HEK293 (cell line): Measurements from ENCODE around the gene ORC1.

ENCODE experiments used
- CTCF ChIA-PET: fragments of 350-600 bp; formaldehyde crosslinking; extraction: SDS; loops from one replicate; lab custom pipeline; 2021; ENCODE audit warnings: antibody characterized with exemption; lab: Yijun Ruan, JAX
- POLR2A ChIA-PET: fragments of 300-600 bp; formaldehyde crosslinking; extraction: SDS; loops from one replicate; lab custom pipeline; 2020; ENCODE audit warnings: antibody characterized with exemption, inconsistent platforms; lab: Yijun Ruan, JAX
- H3K27ac ChIP-seq: fragments of 200-500 bp; sonication (Bioruptor generic); 2 replicates; pipeline ENCODE4 v1.5.1; 2014; ENCODE audit warnings: low read depth, low read length, control low read depth, inconsistent platforms; ENCODE audit errors: extremely low read depth
- H3K36me3 ChIP-seq, 2 experiments: fragments of 200-500 bp in 1 of 2; sonication (Bioruptor generic) in 1 of 2; 1 replicate in 1 of 2; 2 replicates in 1 of 2; pipeline ENCODE4 v1.5.1; 2014 to 2017; ENCODE audit warnings: inconsistent platforms in 2 of 2, low read length in 2 of 2; ENCODE audit not compliant: control insufficient read depth in 2 of 2, insufficient read depth in 1 of 2
- H3K4me1 ChIP-seq: fragments of 200-500 bp; sonication (Bioruptor generic); 2 replicates; pipeline ENCODE4 v1.5.1; 2014; ENCODE audit warnings: mild to moderate bottlenecking, low read length, inconsistent platforms; ENCODE audit not compliant: control insufficient read depth, insufficient read depth
- H3K4me3 ChIP-seq: 2 replicates; pipeline ENCODE4 v1.5.1; 2011; ENCODE audit warnings: low read depth, mild to moderate bottlenecking, control low read depth, low read length, moderate library complexity
- H3K9me3 ChIP-seq: fragments of 200-500 bp; sonication (Bioruptor generic); 2 replicates; pipeline ENCODE4 v1.5.1; 2014; ENCODE audit warnings: low read depth, low read length, inconsistent platforms; ENCODE audit not compliant: control insufficient read depth, insufficient read depth
- BCL11A ChIP-seq: fragments of 450-650 bp; formaldehyde crosslinking; IDR thresholded peaks from 2 replicates; pipeline ENCODE4 v1.5.1; 2016; ENCODE audit warnings: low read depth, missing biosample characterization, missing genetic modification characterization
- MEIS1 ChIP-seq: sonication (generic); formaldehyde crosslinking; IDR thresholded peaks from 2 replicates; pipeline ENCODE4 v1.8.1; 2022; ENCODE audit warnings: missing genetic modification reagents, mild to moderate bottlenecking, borderline replicate concordance
- REPIN1 ChIP-seq: fragments of 450-650 bp; formaldehyde crosslinking; IDR thresholded peaks from 2 replicates; pipeline ENCODE4 v1.5.1; 2017; ENCODE audit warnings: missing biosample characterization, missing genetic modification characterization, low read depth
- SALL2 ChIP-seq: fragments of 450-650 bp; formaldehyde crosslinking; IDR thresholded peaks from 2 replicates; pipeline ENCODE4 v1.5.0; 2017; ENCODE audit warnings: missing biosample characterization, mild to moderate bottlenecking, missing genetic modification characterization, borderline replicate concordance
- SP7 ChIP-seq: fragments of 450-650 bp; formaldehyde crosslinking; IDR thresholded peaks from 2 replicates; pipeline ENCODE4 v1.5.1; 2016; ENCODE audit warnings: missing biosample characterization, missing genetic modification characterization
- ZBTB1 ChIP-seq: fragments of 450-650 bp; formaldehyde crosslinking; IDR thresholded peaks from 2 replicates; pipeline ENCODE4 v1.5.1; 2016; ENCODE audit warnings: missing biosample characterization, missing genetic modification characterization
- ZBTB17 ChIP-seq: fragments of 450-650 bp; formaldehyde crosslinking; IDR thresholded peaks from 2 replicates; pipeline ENCODE4 v1.5.1; 2016; ENCODE audit warnings: missing biosample characterization, missing genetic modification characterization
- ZBTB21 ChIP-seq: fragments of 450-650 bp; formaldehyde crosslinking; IDR thresholded peaks from 2 replicates; pipeline ENCODE4 v1.5.1; 2017; ENCODE audit warnings: missing biosample characterization, missing genetic modification characterization
- ZFP3 ChIP-seq: fragments of 450-650 bp; formaldehyde crosslinking; IDR thresholded peaks from 2 replicates; pipeline ENCODE4 v1.5.1; 2016; ENCODE audit warnings: low read depth, missing biosample characterization, missing genetic modification characterization
- ZNF132 ChIP-seq: fragments of 450-650 bp; formaldehyde crosslinking; IDR thresholded peaks from 2 replicates; pipeline ENCODE4 v1.5.1; 2017; ENCODE audit warnings: missing biosample characterization, missing genetic modification characterization, borderline replicate concordance
- ZNF157 ChIP-seq: fragments of 450-650 bp; formaldehyde crosslinking; IDR thresholded peaks from 2 replicates; pipeline ENCODE4 v1.5.1; 2016; ENCODE audit warnings: missing biosample characterization, missing genetic modification characterization
- ZNF211 ChIP-seq: fragments of 450-650 bp; formaldehyde crosslinking; IDR thresholded peaks from 2 replicates; pipeline ENCODE4 v1.5.1; 2016; ENCODE audit warnings: low read depth, missing biosample characterization, missing genetic modification characterization
- ZNF24 ChIP-seq: fragments of 450-650 bp; formaldehyde crosslinking; IDR thresholded peaks from 2 replicates; pipeline ENCODE4 v1.5.1; 2016; ENCODE audit warnings: missing biosample characterization, missing genetic modification characterization
- ZNF274 ChIP-seq, 2 experiments: fragments of 200-500 bp in 1 of 2; fragments of 450-650 bp in 1 of 2; sonication (Bioruptor generic) in 1 of 2; formaldehyde crosslinking in 1 of 2; IDR thresholded peaks; 2 replicates each; pipeline versions ENCODE4 v1.5.1 to v1.6.1; 2014 to 2016; ENCODE audit warnings: borderline replicate concordance in 1 of 2, inconsistent platforms in 1 of 2, low read length in 1 of 2, missing biosample characterization in 1 of 2, missing genetic modification characterization in 1 of 2
- ZNF292 ChIP-seq: fragments of 450-650 bp; formaldehyde crosslinking; IDR thresholded peaks from 2 replicates; pipeline ENCODE4 v1.5.1; 2016; ENCODE audit warnings: low read depth, missing biosample characterization, missing genetic modification characterization, borderline replicate concordance
- ZNF341 ChIP-seq: fragments of 450-650 bp; formaldehyde crosslinking; IDR thresholded peaks from 2 replicates; pipeline ENCODE4; 2016; ENCODE audit warnings: low read depth, missing biosample characterization, missing genetic modification characterization
- ZNF37A ChIP-seq: fragments of 450-650 bp; IDR thresholded peaks from 2 replicates; pipeline ENCODE4 v1.5.1; 2018; ENCODE audit warnings: missing biosample characterization, missing genetic modification characterization
- ZNF423 ChIP-seq: fragments of 450-650 bp; formaldehyde crosslinking; IDR thresholded peaks from 2 replicates; pipeline ENCODE4 v1.5.1; 2016; ENCODE audit warnings: missing biosample characterization, missing genetic modification characterization
- ZNF521 ChIP-seq: fragments of 450-650 bp; formaldehyde crosslinking; IDR thresholded peaks from 2 replicates; pipeline ENCODE4 v1.5.1; 2017; ENCODE audit warnings: missing biosample characterization, mild to moderate bottlenecking, missing genetic modification characterization
- ZNF571 ChIP-seq: fragments of 450-650 bp; formaldehyde crosslinking; IDR thresholded peaks from 2 replicates; pipeline ENCODE4 v1.5.0; 2017; ENCODE audit warnings: missing biosample characterization, missing genetic modification characterization
- ZNF654 ChIP-seq: fragments of 450-650 bp; formaldehyde crosslinking; IDR thresholded peaks from 2 replicates; pipeline ENCODE4 v1.5.1; 2016; ENCODE audit warnings: low read depth, missing biosample characterization, missing genetic modification characterization
- ZNF658 ChIP-seq: fragments of 450-650 bp; formaldehyde crosslinking; IDR thresholded peaks from 2 replicates; pipeline ENCODE4; 2016; ENCODE audit warnings: missing biosample characterization, missing genetic modification characterization
- ZNF664 ChIP-seq: fragments of 450-650 bp; formaldehyde crosslinking; IDR thresholded peaks from 2 replicates; pipeline ENCODE4 v1.5.1; 2016; ENCODE audit warnings: missing biosample characterization, missing genetic modification characterization
- ZSCAN23 ChIP-seq: fragments of 450-650 bp; formaldehyde crosslinking; IDR thresholded peaks from 2 replicates; pipeline ENCODE4 v1.5.1; 2016; ENCODE audit warnings: missing biosample characterization, missing genetic modification characterization
- ZSCAN30 ChIP-seq: fragments of 450-650 bp; IDR thresholded peaks from 2 replicates; pipeline ENCODE4 v1.5.1; 2018; ENCODE audit warnings: missing biosample characterization, mild to moderate bottlenecking, missing genetic modification characterization, moderate library complexity
- TF ChIP-seq, protein P1 (sequence below): fragments of 450-650 bp; formaldehyde crosslinking; IDR thresholded peaks from 2 replicates; pipeline ENCODE4 v1.5.1; 2016; ENCODE audit warnings: missing biosample characterization, missing genetic modification characterization
- TF ChIP-seq, protein P2 (sequence below): fragments of 450-650 bp; formaldehyde crosslinking; IDR thresholded peaks from 2 replicates; pipeline ENCODE4 v1.5.1; 2016; ENCODE audit warnings: missing biosample characterization, missing genetic modification characterization
- TF ChIP-seq, protein P3 (sequence below): fragments of 450-650 bp; formaldehyde crosslinking; IDR thresholded peaks from 2 replicates; pipeline ENCODE4 v1.5.1; 2016; ENCODE audit warnings: missing biosample characterization, missing genetic modification characterization
- TF ChIP-seq, protein P4 (sequence below): fragments of 450-650 bp; formaldehyde crosslinking; IDR thresholded peaks from 2 replicates; pipeline ENCODE4 v1.5.1; 2017; ENCODE audit warnings: missing biosample characterization, missing genetic modification characterization
- TF ChIP-seq, protein P5 (sequence below): fragments of 450-650 bp; formaldehyde crosslinking; IDR thresholded peaks from 2 replicates; pipeline ENCODE4 v1.5.1; 2017; ENCODE audit warnings: missing biosample characterization, missing genetic modification characterization

The ORC1 gene

DNA sequence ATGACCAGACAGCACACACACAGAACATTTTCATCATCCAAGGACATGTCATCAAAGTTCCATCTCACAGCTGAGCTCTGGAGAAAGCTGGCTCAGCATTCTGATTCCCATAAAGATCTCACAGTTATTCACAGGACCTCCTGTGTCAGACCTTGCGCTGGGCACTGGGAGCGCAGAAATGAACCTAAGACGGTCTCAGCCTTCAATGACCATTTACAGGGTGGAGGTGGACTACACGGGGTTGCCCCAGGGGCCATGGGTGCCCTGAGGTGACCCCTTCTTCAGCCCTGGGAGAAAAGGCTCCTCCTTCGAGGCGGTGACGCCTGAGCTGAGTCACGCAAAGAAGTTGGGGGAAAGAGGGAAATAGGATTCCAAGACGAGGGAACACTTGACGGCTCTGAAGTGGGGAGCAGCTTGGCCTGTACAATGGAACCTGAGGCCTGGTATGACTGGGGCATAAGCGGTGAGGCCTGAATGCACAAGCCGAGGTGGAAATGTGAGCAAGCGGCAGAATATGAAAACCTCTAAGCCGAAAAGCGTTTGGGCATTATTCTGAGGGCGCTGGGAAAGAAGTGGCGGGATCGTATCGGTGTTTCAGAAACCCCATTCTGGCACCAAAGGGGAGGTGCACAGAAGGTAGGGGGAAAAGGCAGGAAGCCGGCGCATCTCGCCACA lies 39.0 kb downstream of the ORC1 start:
- Histone ChIP-seq H3K9me3 (no peaks in the 10 kb centered on the region), H3K27ac (peak overlapping the region; percentile 91), H3K4me3 (peak overlapping the region; percentile 91), H3K36me3 (peaks cover 0 to 43% of the 10 kb centered on the region in 2 experiments; a peak in 2 of 3 replicates), H3K4me1 (peaks cover 7% of the 10 kb centered on the region; the same call in 1 of the 2 replicates)
- ChIA-PET POLR2A (interaction anchor here (0.6 to 3.1 kb wide), 7 partner anchors 9 to 478 kb away, joined by 3 to 10 read pairs (median 5); partner anchors contain the start of genes BTF3L4, ORC1, PRPF38A and TUT4), CTCF (interaction anchor here (0.7 to 1.2 kb wide), 4 partner anchors 11 to 1003 kb away, joined by 3 to 4 read pairs (median 4); no protein-coding TSS in a partner anchor)
- peak; percentile 48; the same call in 1 of the 2 replicates for TF ChIP-seq ZBTB17 (tag by site-specific recombination)
- TF ChIP-seq ZNF292 (tag by site-specific recombination) = no peak
- TF ChIP-seq ZNF521 (tag by site-specific recombination) = no peak
- no peak for TF ChIP-seq MEIS1 (CRISPR knock-in tag)
- TF ChIP-seq ZNF664 (tag by site-specific recombination) = no peak
- TF ChIP-seq ZSCAN23 = no peak; the same call in 1 of the 2 replicates
- peak; percentile 60 for TF ChIP-seq ZBTB21 (tag by site-specific recombination)
- no peak for TF ChIP-seq ZNF37A (tag by site-specific recombination)
- TF ChIP-seq BCL11A (tag by site-specific recombination) = no peak
- TF ChIP-seq ZNF654 (tag by site-specific recombination) = no peak
- TF ChIP-seq, protein P1, sequence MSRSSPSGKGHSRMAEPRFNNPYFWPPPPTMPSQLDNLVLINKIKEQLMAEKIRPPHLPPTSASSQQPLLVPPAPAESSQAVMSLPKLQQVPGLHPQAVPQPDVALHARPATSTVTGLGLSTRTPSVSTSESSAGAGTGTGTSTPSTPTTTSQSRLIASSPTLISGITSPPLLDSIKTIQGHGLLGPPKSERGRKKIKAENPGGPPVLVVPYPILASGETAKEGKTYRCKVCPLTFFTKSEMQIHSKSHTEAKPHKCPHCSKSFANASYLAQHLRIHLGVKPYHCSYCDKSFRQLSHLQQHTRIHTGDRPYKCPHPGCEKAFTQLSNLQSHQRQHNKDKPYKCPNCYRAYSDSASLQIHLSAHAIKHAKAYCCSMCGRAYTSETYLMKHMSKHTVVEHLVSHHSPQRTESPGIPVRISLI (tag by site-specific recombination) = no peak
- TF ChIP-seq ZNF132 (tag by site-specific recombination) = no peak
- no peak for TF ChIP-seq ZNF658
- no peak for TF ChIP-seq ZNF571 (tag by site-specific recombination)
- TF ChIP-seq, protein P2, sequence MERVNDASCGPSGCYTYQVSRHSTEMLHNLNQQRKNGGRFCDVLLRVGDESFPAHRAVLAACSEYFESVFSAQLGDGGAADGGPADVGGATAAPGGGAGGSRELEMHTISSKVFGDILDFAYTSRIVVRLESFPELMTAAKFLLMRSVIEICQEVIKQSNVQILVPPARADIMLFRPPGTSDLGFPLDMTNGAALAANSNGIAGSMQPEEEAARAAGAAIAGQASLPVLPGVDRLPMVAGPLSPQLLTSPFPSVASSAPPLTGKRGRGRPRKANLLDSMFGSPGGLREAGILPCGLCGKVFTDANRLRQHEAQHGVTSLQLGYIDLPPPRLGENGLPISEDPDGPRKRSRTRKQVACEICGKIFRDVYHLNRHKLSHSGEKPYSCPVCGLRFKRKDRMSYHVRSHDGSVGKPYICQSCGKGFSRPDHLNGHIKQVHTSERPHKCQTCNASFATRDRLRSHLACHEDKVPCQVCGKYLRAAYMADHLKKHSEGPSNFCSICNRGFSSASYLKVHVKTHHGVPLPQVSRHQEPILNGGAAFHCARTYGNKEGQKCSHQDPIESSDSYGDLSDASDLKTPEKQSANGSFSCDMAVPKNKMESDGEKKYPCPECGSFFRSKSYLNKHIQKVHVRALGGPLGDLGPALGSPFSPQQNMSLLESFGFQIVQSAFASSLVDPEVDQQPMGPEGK (tag by site-specific recombination) = no peak
- no peak for TF ChIP-seq ZFP3 (tag by site-specific recombination)
- no peak for TF ChIP-seq REPIN1 (tag by site-specific recombination)
- no peak for TF ChIP-seq SALL2 (tag by site-specific recombination)
- TF ChIP-seq SP7 = no peak
- TF ChIP-seq, protein P3, sequence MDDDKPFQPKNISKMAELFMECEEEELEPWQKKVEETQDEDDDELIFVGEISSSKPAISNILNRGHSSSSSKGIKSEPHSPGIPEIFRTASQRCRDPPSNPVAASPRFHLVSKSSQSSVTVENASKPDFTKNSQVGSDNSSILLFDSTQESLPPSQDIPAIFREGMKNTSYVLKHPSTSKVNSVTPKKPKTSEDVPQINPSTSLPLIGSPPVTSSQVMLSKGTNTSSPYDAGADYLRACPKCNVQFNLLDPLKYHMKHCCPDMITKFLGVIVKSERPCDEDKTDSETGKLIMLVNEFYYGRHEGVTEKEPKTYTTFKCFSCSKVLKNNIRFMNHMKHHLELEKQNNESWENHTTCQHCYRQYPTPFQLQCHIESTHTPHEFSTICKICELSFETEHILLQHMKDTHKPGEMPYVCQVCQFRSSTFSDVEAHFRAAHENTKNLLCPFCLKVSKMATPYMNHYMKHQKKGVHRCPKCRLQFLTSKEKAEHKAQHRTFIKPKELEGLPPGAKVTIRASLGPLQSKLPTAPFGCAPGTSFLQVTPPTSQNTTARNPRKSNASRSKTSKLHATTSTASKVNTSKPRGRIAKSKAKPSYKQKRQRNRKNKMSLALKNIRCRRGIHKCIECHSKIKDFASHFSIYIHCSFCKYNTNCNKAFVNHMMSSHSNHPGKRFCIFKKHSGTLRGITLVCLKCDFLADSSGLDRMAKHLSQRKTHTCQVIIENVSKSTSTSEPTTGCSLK (tag by site-specific recombination) = no peak
- TF ChIP-seq, protein P4, sequence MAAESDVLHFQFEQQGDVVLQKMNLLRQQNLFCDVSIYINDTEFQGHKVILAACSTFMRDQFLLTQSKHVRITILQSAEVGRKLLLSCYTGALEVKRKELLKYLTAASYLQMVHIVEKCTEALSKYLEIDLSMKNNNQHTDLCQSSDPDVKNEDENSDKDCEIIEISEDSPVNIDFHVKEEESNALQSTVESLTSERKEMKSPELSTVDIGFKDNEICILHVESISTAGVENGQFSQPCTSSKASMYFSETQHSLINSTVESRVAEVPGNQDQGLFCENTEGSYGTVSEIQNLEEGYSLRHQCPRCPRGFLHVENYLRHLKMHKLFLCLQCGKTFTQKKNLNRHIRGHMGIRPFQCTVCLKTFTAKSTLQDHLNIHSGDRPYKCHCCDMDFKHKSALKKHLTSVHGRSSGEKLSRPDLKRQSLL (tag by site-specific recombination) = 0 out of 2 replicates have a peak, but pooled peaks have one; percentile 15
- no peak for TF ChIP-seq ZBTB1 (tag by site-specific recombination)
- no peak for TF ChIP-seq ZNF211 (tag by site-specific recombination)
- 0 out of 2 replicates have a peak, but pooled peaks have one; percentile 4 for TF ChIP-seq ZNF24 (tag by site-specific recombination)
- TF ChIP-seq ZNF157 (tag by site-specific recombination) = no peak
- TF ChIP-seq ZNF341 (tag by site-specific recombination) = no peak
- no peak for TF ChIP-seq ZNF274 (IDR thresholded peaks at IDR 0.05; ENCODE audit: low read length)
- no peak for TF ChIP-seq ZNF274 (tag by site-specific recombination; IDR thresholded peaks at IDR 0.05; ENCODE audit: borderline replicate concordance)
- TF ChIP-seq, protein P5, sequence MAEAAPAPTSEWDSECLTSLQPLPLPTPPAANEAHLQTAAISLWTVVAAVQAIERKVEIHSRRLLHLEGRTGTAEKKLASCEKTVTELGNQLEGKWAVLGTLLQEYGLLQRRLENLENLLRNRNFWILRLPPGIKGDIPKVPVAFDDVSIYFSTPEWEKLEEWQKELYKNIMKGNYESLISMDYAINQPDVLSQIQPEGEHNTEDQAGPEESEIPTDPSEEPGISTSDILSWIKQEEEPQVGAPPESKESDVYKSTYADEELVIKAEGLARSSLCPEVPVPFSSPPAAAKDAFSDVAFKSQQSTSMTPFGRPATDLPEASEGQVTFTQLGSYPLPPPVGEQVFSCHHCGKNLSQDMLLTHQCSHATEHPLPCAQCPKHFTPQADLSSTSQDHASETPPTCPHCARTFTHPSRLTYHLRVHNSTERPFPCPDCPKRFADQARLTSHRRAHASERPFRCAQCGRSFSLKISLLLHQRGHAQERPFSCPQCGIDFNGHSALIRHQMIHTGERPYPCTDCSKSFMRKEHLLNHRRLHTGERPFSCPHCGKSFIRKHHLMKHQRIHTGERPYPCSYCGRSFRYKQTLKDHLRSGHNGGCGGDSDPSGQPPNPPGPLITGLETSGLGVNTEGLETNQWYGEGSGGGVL = no peak
- no peak for TF ChIP-seq ZSCAN30 (tag by site-specific recombination)
- TF ChIP-seq ZNF423 = no peak
